CD4-positive, alpha-beta T cell treated with Interleukin-6 at 100 ng/mL for 8 hours (primary cell): ENCODE results near the gene EBF3.

Experiments
- DNase-seq: peaks from one replicate; pipeline ENCODE4 v3.0.0-alpha.2; 2020; ENCODE audit warnings: mixed read lengths, low spot score

The EBF3 gene, protein sequence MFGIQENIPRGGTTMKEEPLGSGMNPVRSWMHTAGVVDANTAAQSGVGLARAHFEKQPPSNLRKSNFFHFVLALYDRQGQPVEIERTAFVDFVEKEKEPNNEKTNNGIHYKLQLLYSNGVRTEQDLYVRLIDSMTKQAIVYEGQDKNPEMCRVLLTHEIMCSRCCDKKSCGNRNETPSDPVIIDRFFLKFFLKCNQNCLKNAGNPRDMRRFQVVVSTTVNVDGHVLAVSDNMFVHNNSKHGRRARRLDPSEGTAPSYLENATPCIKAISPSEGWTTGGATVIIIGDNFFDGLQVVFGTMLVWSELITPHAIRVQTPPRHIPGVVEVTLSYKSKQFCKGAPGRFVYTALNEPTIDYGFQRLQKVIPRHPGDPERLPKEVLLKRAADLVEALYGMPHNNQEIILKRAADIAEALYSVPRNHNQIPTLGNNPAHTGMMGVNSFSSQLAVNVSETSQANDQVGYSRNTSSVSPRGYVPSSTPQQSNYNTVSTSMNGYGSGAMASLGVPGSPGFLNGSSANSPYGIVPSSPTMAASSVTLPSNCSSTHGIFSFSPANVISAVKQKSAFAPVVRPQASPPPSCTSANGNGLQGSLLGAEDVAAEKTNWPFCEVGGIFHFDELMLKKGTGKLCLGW

DNA sequence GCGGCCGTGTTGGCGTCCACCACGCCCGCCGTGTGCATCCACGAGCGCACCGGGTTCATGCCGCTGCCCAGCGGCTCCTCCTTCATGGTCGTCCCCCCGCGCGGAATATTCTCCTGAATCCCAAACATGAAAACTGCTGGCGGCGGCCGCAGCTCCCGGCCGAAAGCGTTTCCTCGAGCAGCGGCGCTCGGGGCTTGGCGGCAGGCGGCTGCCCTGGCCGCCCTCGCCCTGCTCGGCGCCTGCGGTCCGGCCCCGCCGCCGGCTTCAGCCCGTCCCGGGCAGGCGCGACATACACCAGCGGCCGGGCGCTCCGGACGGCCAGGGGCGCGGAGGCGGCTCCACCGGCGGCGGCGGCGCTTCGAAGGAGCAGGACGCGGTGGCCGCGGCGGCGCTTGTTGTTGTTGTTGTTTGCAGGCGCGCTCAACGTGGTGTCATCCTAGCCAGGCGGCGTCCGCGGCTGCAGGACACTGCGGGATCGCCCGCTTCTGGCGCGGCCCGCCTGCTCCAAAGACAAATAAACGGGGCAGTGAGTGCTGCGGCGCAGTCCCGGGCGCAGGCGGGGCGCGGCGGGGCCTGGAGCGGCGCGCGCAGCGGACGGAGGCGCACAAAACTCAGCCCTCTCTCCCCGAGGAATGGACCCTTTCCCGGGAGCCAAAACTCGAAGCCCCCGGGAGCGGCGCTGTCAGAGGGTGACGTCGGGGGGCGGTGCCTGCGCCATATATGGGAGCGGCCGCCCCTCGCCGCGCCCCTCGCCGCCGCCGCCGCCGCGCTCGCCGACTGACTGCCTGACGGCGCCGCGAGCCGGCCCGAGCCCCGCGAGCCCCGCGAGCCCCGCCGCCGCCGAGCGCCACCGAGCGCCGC lies at the start of gene EBF3:
EBF3 (minus strand) TSS at position 634 of the 861 bp plus-strand sequence; CDS start at position 128, 506 bp downstream.
- no peak for DNase-seq

DNA sequence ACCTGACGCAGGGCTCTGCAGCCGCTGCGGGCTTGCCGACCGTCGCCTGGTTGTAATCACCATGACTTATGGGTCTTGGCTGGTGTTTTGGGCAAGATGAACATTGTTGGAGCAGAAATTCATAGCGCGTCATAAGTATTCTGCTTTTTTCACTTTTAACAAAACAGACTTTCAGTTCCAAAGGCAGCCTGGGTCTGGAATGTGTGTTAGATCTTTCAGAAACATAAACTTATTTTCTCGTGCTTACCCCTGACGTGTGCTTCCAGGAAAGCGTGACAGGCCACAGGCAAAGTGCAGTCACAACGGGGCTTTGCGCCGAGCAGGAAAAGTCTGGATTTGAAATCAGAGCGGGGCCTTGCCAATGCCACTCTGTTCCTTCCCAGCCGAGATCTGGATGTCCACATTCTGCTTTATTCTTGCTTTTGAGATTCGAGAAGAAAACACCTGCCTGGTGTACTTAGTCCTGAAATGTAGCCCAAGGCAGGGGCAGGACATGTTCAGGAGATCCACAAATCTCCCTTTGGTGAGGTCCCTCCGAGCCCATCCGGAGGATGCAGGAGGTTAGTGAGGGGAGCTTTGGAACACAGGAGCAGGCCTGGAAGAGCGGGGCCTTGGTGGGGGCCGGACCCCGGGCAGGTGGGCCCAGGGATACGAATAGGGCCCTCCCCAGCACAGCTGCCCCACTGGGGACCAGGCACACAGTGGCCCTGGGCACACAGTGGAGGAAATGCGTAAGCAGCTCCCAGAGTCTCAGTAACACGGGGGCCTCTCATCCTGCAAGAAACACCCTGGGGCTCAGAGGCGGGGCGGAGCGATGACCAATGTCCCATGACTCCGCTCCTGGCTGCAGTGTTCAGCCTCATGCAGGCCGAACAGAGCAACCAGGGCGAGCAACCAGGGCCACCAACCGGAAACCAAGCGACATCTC lies 49.5 kb upstream of the EBF3 start:
- no peak for DNase-seq

DNA sequence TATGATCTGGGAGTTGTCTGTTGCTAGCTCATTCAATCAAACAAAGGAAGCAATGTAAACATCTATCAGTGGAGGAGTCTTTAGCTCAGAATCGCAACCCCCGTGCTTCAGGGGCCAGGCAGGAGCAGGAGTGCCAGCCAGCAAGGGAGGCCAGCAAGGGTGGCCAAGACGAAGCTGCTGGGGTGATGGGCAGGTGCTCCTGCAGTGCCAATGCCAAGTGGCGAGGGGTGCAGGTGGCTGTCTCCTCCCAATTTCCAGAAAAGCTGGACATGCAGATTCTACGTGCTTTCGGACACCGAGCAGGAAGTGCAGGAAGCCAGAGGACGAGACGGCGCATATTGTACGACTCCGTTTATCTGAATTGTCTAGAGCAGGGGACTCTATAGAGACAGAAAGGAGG lies 48.1 kb upstream of the EBF3 start:
- DNase-seq, result no peak

DNA sequence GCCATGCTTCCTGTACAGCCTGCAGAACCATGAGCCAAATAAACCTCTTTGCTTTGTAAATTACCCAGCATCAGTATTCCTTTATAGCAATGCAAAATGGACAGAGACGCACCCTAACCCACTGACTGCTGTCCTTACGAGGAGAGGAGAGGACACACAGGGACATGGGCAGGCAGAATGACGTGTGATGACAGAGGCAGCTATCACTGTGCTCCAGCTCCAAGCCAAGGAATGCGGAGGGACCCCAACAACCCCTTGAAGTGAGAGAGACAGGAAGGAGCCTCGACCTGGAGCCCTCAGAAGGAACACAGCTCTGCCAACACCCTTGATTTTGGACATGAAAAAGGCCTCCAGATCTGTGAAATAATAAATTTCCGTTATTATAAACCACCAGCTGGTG lies 46.6 kb upstream of the EBF3 start:
- no peak for DNase-seq

DNA sequence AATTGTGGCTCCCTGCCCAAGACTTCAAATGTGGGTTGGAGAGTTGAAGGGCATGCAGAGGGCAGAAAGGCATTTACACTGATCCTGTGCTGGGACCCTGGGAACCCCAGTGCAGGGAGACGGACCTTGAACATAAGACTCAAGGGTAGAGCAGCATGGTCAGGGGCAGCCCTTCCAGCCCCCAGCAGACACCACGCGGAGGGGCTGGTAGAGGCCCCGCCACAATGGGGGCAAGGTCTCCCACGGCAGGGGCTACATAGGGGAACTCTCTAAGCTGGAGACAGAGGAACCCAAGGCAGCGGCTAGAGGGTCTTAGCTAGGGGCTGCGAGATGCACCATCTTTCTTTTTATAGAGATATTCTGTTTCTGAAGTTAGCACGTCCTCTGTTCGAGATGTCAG lies 45.2 kb upstream of the EBF3 start:
- DNase-seq, result no peak

DNA sequence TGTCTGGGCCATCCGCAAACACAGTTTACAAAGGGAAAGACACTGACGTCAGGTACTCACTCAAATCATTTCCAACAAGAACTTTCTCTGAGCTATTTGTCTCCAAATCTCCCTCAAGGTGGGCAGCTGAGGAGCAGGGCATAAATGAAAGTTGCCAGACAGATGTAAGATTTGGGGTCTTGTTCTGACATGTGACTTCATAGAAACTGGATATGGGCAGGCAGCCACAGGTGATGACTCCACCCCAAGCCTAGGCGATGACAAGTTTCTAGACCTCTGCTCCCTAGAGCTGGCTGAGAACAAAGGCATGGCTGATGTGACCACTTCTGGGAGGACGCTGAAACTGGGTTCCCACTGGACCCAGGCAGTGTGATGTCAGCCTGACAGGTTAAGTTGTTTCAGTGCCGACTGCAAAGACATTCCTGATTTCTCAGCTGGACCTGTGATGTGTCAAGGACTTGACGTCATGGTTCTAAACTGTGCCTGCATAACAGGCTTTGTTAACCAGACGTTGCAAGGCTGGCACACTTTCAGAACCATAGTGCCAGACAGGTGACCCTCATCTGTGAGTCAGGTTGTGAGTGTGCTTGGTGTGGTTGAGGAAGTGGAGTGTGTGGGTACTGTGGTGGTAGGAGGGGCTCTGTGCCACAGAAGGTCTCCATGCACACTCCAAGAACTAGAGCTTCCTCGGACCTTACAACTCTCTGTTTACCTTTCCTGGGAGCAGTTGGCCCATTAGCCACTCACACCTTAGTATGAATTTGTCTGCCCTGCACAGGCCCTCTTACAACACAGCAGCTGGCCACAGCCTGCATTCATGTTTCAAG lies 39.9 kb upstream of the EBF3 start:
- no peak for DNase-seq

DNA sequence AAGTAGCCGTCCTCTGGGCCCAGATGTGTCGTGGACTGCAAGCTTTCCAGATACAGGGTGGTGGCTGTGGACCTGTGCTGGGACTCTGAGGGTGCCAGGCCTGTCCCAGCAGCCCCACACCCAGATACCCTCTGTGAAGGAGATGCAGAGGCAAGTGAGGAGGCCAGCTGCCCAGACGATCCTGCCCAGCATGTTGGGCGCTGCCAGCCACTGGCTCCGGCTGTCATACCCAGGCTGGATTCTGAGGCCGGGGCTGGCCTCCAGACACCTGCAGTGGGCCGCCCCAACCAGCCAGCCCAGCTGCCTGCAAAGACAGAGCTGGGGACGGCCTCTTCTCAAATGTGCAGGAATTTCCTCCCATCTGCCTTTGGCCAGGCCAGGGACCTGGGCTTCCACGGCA lies 39.1 kb upstream of the EBF3 start:
- DNase-seq, result no peak

DNA sequence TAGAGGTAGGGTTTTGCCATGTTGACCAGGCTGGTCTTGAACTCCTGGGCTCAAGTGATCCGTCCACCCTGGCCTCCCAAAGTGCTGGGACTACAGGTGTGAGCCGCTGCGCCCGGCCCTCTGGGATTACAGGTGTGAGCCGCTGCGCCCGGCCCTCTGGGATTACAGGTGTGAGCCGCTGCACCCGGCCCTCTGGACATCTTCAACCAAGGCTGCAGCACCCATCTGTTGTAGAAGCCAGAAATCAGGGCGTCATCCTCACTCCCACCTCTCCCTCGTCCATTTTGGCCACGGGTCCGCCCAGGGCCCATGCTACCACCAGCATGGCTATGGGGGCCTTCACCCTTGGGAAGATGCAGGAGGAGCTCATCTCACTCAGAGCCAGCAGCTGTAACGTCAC lies 38.5 kb upstream of the EBF3 start:
- DNase-seq, result no peak

DNA sequence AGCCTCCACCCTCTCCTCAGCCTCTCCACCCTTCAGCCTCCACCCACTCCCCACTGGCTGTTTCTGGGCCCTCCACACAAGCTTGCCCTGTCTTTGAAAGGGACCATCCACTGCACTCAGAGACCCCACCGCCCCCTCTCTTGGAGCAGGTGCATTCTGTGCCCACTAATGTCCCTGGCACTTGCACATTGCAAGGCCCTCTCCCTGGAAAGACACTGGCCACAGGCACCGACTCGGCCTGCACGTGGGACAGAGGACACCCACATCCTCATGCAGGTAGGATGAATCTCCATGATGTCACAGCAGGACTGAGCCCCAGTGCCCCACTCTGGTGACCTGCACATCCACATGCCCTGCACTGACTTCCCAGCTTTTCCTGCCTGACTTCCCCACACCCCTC lies 36.8 kb upstream of the EBF3 start:
- DNase-seq, result no peak

DNA sequence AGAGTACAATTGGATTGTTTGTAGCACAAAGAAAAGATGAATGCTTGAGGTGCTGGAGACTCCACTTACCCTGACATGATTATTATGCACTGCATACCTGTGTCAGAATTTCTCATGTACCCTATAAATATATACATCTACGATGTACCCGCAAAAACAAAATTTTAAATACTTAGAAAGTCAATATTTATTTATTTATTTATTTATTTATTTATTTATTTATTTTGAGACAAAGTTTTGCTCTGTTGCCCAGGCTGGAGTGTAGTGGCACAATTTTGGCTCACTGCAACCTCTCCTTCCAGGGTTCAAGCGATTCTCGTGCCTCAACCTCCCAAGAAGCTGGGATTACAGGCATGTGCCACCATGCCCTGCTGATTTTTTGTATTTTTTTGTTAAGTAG lies 35.1 kb upstream of the EBF3 start:
- no peak for DNase-seq

DNA sequence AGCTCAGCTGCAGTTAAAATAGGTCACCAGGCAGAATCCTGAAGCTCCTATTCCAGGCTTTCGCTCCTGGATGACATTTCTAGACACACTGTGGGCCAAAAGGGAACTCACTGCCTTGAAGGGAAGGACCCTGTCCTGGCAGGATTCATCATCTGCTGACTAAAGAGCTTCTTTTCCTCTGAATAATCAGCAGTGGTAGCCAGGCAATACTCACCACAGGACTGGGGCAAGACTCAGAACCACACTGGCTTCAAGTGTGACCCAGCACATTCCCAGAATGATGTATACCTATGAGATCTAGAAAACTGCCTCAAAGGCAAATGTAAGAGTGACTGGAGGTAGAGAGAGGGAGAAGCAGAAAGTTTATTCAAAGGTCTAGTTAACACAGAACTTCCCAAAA lies 29.5 kb upstream of the EBF3 start:
- DNase-seq, result no peak

DNA sequence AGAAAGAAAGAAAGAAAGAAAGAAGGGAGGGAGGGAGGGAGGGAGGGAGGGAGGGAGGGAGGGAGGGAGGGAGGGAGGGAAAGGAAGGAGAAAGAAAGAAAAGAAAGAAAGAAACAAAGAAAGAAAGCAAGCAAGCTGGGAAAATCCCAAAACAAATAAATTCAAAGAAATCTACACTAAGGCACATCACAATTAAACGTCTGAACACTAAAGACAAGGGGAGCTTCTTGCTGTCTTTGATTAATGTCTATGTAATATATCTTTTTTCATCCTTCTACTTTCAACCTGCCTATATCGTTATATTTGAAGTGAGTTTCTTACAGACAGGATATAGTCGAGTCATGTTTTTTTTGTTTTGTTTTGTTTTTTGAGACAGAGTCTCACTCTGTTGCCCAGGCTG lies 28.3 kb upstream of the EBF3 start:
- DNase-seq, result no peak

DNA sequence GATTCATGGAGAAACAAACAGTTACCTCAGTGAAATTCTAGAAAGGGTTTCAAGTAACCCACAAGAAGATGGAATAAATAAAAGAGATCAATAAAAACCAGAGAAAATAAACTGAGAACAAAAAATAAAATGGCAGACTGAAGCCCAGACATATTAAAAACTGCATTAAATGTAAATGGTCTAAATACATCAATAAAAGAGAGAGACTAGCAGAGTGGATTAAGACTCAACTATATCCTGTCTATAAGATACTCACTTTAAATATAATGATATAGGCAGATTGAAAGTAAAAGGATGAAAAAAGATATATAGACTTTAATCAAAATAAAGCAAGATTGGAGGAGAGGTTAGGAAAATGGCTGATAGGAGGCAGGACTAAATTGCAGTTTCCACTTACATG lies 18.8 kb upstream of the EBF3 start:
- DNase-seq, result no peak

DNA sequence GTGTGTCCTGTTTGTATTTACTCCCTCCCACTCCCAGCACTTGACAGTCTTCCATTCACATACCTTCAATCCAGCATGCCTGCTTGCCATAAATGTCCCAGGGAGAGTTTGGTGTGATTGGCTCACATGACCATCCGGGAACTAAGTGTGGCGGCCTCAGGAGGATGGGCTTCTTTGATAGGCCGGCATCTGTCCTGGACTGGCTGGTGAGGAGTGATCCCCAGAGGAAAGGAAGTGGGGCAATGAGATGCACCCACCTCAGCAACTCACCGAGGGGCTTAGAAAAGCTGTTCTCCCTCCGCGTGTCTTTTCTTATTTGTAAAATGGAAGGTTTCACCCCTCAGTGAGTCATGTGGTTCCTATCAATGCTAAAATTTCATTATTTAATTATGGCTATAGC lies 14.9 kb upstream of the EBF3 start:
- DNase-seq, result no peak

DNA sequence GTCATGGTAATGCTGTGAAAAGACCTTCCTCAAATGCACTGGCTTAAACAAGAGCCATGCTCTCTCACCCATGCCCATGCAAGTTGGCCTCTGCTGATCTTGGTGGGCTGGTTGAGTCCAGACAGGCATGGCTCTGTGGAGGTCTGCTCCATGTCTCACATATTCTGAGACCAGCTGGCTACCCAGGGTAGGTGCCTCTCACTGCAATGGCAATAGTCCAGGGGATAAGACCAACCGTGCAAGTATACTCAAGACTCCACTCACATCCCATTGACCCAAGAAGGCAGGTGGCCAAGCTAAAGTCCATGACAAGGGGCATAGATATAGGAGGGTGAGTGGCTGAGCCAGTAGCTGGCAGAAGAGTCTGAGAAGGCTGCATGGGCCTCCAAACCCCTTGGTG lies 14.2 kb upstream of the EBF3 start:
- DNase-seq, result no peak

DNA sequence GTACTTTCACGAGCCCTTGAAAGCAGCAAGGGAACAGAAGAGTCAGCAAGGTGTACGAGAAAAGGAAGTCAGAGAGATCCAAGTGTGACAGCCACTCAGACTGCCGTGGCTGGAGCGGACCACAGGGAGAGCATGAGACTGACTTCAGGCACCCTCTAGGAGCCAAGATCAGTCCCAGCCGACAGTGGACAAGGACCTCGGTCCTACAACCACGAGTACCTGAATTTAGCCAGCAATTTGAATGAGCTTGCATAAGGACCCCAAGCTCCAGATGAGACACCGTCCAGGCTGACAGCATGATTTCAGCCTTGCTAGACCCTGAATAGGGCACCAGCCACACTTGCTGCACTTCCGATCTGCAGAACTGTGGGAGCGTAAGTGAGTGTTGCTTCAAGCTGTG lies 13.7 kb upstream of the EBF3 start:
- DNase-seq, result no peak

DNA sequence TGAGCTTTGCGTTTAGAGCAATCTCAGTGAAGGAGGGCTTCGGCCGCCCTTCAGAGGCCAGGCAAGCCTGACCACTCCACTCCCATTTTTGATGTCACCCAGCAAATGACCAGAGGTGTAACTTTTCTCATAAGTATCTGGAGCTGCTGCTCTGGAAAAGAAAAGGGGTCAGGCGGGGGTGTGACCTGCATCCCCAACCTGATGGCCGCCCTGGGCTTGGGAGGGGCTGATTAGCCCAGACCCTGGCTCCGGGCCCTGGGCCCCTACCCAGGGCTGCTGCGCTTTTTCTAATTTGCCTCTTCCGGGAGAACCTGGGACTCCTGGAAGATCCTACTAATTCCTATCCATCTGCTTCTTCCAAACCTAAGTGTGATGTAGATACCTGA lies 9.6 kb upstream of the EBF3 start:
- no peak for DNase-seq

DNA sequence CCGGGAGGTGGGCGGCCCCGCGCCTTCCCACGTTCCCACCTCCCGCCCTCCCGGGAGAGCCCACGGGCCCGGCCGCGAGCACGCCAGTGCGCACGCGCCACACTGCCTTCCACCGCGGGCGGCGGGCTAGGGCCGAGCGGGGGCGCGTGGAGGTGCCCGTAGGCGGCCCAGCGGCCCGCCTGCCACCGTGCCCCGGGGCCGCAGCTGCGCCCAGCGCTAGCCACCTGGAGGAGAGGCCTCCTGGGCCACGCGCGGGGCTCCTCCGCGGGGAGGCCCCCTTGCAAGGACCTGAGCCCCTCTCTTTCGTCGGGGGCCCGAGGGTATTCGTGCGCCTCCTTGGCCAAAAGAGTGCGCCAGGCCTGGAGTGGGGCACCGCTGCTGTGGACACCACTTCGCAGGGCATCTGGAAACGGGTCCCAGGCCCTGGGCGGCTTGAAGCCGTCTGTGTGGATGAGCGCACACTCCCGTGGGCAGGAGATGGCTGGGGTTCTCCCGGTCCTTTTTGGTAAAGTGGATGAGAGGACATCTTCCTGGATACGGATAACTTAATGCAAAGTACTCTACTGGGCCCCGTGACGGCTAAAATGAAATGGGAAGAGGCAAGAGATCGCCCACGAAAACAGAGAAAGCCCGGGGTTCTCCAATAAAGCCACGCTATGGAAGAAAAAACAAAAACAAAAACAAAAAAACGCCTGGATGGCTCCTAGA lies 9.0 kb upstream of the EBF3 start:
- DNase-seq, result no peak

DNA sequence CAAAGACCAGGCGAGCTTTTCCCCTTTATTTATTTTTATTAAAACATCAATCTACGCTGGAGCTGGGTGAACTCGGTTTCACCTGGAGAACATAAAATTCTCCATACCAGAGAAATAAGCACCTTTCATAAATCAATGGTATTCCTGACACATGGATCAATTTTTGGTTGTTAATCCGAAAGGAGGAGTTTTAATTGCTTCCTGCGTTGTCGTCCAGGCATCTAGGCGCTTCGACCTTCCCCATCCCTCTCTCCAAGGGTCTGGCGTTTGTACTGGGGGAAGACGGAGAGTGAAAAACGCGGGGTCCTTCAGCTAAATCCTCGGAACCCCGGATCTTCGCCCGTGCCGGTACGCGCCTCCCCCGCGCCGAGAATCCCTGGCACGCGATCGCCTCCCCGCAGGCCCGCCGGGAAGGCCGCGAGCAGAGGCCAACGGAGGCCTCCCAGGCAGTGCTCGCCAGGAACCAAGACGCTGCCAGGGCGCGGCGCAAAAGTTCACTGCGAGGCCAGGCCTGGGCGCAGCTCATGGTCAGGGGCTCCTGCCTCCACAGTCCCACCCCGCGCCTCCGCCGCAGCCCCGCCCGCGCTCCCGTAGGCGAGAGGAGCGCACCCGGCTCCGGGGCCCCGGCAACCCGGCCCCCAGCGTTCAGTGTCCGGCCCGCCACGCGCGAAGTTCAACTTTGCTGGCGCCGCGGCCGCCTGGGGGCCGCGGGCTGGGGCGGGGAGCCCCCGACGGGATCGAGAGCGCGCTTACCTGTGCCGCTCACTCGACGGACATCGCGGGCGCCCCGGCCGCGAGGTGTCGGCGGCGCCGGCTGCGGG lies 8.3 kb upstream of the EBF3 start:
- DNase-seq, result no peak
